HG02884 (cell line): ENCODE data around the gene NAA16.
"Not testable (repeated sequence)": the region's sequence is repeated elsewhere in the genome, so short reads cannot be mapped to it uniquely, and the experiment has no call there.

Source experiments
- ATAC-seq: cut with Tn5 transposase; IDR thresholded peaks from one replicate; pipeline ENCODE4 v1.9.1; 2021; ENCODE audit warnings: mild to moderate bottlenecking, moderate library complexity; ENCODE audit not compliant: unreplicated experiment

The NAA16 gene

DNA sequence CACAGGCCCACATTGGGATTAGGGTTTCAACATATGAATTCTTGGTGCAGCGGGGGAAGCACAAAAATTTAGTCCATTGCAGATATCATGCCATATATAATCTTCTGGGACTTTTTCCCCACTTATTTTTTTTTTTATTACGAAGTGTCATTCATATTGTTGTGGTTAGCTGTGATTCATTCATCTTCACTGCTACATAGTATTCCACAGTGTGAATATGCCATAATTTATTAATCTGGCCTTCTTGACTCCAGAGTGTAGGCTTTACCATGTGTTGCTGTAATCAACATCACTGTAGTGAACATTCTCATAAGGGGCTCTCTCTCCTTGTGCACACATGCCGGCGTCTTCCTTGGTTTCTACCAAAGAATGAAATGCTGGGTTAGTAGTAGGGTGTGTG lies 92.9 kb downstream of the NAA16 start:
- ATAC-seq, result no peak

GRCh38 chr13:41405367-41405766 lies 94.3 kb downstream of the NAA16 start:
- ATAC-seq, result no peak

DNA sequence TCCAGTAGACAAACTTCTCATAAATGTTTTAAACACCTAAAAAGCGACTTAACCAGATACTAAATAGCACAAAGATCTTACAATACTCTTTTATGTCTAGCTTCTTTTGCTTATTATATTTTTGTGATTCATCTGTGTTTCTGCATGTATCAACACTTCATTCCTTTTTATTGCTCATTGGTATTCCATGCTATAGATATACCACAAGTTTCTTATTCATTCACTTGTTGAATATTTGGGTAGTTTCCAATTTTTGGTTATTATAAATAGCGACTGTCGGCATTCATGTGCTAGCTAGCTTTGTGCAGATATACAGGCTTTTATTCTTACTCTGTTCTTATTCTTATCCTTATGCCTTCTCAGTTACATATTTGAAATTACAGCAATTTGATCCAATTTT lies 96.3 kb downstream of the NAA16 start:
- no peak for ATAC-seq

GRCh38 chr13:41408121-41408520 lies 97.1 kb downstream of the NAA16 start:
- ATAC-seq, result no peak

DNA sequence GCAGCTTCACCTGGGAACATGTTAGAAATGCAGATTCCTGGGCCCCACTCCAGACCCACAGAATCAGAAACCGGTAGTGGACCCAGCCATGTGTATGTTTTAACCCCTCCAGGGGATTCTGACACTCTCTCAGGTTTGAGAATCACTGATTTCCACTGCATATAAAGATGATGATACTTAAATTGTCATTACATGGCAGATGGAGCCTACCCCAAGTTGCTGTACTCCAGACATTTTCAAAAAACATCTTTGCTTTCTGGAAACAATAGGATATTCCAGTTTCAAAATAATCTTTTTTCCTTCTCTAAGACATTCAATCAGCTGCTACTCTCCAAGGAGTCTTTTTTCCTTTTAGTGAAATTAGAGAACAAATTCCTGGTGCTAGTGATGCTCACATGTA lies 97.7 kb downstream of the NAA16 start:
- no peak for ATAC-seq

DNA sequence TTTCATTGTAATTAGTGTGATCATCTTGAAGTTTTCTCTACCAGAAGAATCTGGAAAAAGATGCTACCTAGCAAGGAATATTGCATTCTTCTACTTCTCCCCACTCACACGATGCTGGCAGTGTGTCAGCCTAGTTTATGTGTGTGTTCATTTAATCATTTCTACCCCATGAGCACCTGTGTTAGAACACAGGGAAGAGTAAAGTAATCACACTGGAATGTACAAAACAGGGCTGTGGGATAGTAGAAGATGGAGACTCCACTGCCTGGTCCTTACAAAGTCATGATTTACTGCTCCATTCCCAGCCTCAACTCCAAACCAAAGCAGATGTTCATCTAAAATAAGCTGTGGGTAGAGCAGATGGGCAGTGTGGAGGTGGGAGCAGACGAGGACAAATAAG lies 98.5 kb downstream of the NAA16 start:
- ATAC-seq, result no peak

- no peak for ATAC-seq
Observed at GRCh38 chr13:41411060-41411459, 100.0 kb downstream of the NAA16 start.

DNA sequence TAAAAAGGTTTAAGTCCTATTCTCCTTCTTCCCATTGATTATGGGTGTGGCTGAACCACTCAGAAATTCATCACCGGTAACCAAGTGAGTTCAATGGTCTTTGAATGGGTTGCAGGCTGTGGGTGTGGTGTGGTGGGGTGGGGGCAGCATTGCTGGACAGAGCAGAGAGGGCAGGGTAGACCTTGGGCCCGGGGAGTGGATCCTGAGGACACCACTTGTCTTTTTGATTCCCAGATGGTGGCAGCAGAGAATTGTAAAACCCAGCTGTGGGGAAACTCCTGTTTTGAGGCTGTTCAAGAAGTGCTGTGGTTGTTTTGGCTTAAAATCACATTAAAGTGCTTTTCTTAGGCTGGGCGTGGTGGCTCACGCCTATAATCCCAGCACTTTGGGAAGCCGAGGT lies 100.5 kb downstream of the NAA16 start:
- ATAC-seq, result no peak

DNA sequence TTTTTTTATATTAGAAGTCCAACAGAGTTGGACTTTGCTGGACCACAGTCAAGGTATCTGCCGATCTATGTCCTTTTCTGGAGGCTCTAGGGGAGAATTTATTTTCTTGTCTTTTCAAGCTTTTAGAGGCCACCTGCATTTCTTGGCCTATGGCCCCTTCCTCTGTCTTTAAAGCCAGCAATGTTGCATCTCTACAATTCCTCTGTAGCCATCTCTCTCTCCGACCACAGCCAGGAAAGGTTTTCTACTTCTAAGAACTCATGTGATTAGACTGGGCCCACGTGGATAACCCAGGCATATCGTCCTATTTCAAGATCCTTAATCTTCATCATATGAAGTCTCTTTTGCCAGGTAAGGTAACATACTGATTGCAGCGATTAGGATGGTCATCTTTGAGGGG lies 102.8 kb downstream of the NAA16 start:
- ATAC-seq, result no peak

GRCh38 chr13:41416276-41416675 lies 105.2 kb downstream of the NAA16 start:
- no peak for ATAC-seq

DNA sequence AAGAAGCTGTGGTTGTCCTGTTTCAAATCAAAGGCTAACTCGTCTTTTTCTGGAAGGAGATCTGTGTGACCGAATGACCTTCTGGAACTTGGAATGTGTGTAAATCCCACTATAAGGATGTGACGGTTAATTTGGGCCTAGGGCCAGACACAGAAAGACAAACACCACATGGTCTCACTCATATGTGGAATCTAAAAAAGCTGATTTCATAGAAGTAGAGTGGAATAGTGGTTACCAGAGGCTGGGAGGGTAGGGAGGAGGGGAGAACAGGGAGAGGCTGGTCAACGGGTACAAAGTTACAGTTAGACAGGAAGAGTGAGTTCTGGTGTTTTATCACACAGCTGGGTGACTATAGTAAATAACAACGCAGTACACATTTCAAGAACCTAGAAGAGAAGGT lies 107.0 kb downstream of the NAA16 start:
- ATAC-seq, result no peak

DNA sequence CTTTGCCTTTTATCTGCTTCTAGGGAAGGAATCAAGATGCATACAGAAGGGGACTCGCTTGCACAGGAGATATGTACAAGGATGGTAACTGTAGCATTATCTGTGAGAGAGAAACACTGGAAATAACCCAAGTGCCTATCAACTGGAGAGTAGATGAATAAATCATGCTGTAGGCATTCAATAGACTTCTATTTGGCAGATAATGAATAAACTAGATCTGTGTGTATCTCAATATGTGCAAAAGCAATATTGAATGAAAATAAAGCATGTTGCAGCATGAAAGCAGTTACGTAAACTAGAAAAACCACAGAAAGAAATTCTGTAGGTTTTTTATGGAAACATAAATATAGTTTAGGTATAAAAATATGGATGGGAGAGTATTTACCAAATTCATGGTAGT lies 107.7 kb downstream of the NAA16 start:
- no peak for ATAC-seq

DNA sequence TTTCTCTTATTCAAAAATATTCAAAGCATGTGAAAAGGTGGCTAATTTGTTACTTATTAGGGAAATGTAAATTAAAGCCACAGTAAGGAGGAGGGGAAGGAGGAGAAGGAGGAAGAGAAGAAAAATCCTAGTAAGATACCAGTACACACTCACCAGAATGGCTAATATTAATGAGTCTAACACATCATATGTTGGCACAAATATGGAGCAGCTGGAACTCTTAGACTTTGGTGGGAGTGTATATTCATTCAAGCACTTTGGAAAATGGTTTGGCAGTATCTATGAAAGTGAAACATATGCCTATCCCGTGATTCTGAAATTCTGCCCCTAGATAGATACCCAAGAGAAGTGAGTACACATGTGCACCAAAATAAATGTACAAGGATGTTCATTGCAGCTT lies 108.1 kb downstream of the NAA16 start:
- ATAC-seq, result no peak

DNA sequence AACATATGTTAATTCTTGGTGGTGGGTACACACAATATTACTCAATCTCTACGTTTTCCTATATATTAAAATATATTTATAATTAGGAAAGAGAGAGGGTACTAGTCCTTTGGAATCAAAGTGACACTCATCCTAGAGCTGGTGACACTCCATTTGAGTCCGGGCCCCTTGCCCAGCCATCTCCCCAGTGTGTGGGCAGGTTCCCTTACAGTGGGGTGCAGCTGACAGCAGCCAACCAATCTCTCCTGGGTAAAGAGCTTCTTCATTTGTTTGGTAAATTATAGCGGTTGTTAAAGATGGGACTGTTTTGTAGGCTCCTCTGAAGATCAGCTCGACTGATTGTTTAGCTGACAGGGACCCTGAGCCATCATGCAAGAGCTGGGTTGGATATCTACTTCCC lies 109.1 kb downstream of the NAA16 start:
- ATAC-seq, result no peak

GRCh38 chr13:41421330-41421729 lies 110.3 kb downstream of the NAA16 start:
- not testable (repeated sequence) for ATAC-seq

DNA sequence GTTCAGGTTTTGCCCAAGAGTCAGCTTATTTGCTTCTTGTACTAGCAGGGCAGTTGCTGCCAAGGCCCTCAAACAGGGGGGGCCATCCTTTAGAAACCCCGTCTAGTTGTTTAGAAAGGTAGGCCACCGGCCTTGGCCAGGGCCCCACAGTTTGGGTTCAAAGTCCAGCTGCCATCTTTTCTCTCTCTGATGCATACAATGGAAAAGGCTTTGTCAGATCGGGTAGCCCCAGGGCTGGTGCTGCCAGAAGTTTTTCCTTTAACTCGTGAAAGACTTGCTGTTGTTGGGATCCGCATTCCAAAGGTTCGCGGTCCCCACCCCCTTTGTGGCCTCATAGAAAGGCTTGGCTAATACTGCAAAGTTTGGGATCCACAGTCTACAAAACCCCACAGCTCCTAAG lies 110.9 kb downstream of the NAA16 start:
- ATAC-seq, result not testable (repeated sequence)

- not testable (repeated sequence) for ATAC-seq
Observed at GRCh38 chr13:41423259-41423658, 112.2 kb downstream of the NAA16 start.

- not testable (repeated sequence) for ATAC-seq
Observed at GRCh38 chr13:41424675-41425074, 113.6 kb downstream of the NAA16 start.

DNA sequence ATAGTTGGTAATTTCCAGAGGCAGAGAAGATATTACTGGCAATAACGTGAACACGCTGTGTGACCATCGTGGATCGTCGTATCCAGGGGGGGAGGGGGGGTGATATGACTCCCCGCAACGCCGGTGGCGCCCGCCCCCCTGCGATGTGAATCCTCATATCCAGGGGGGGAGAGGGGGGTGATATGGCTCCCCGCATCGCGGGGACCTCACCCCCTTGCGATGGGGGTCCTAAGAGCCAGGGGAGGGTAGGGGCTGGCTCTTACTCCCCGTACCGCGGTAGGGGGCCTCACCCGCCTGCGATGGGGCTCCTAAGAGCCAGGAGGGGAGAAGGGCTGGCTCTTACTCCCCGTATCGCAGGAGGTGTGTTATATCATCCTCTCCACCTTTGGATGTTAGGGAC lies 115.0 kb downstream of the NAA16 start:
- no peak for ATAC-seq
